Renal cortex interstitium (tissue), 11 donors: ENCODE measurements around the gene CDHR3. TPM values are rescaled to one million over a fixed set of nuclear protein-coding genes. Genes with fewer than 3 reads are reported as not detected.
"Not testable (repeated sequence)": the region's sequence is repeated elsewhere in the genome, so short reads cannot be mapped to it uniquely, and the experiment has no call there.

Experiments used
- DNase-seq, 11 donors: peaks; one replicate each; pipeline ENCODE4 v3.0.0-alpha.2; 2013; ENCODE audit warnings: low read depth in 9 of 11, low spot score in 4 of 11; ENCODE audit errors: extremely low read depth in 1 of 11
- polyA plus RNA-seq, 3 donors: library from polyadenylated mRNA; unstranded; fragments of 120-200 nt; gene quantifications; one replicate each; pipeline ENCODE4 v1.2.1, GENCODE V29; 2013; ENCODE audit not compliant: insufficient read length in 3 of 3

CDHR3 gene
- polyA plus RNA-seq, 3 donors: 8.0 to 12.1 (median 8.8) TPM

- not testable (repeated sequence) for DNase-seq
Measured at GRCh38 chr7:105955651-105956466, 7.2 kb upstream of the CDHR3 start.

- no peak for DNase-seq
Measured at GRCh38 chr7:105958012-105958411, 5.1 kb upstream of the CDHR3 start.

GRCh38 chr7:105962353-105962752 is 711 bp upstream of the CDHR3 start:
- no peak for DNase-seq

- no peak for DNase-seq
Measured at GRCh38 chr7:105971845-105972244, 8.8 kb downstream of the CDHR3 start.

- DNase-seq: no peak
Measured at GRCh38 chr7:105972276-105972675, 9.2 kb downstream of the CDHR3 start.

GRCh38 chr7:105974471-105974870 is 11.4 kb downstream of the CDHR3 start:
- DNase-seq: no peak

GRCh38 chr7:105975770-105976417 is 12.8 kb downstream of the CDHR3 start:
- no peak for DNase-seq

- no peak for DNase-seq
Measured at GRCh38 chr7:105976868-105977267, 13.8 kb downstream of the CDHR3 start.

DNA sequence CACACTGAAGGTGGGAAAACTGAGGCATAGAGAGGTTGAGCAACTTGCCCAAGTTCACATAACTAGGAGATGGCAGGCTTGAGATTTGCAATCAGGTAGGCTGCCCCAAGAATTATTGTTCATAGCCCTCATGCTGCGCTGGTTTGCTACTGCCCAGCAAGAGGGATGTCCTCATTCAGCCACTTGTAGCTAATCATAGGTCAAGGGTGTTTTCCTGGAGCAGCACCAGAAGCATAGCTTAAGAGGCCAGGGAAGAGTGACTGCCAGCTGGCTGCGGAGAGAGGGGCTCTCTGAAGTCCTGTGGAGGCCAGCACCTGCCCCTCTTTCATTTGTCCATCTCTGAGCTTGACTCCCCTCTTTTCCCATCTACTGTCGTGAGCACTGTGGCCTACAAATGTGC is 15.0 kb downstream of the CDHR3 start:
- DNase-seq: no peak

GRCh38 chr7:105978974-105979373 is 15.9 kb downstream of the CDHR3 start:
- DNase-seq: no peak

DNA sequence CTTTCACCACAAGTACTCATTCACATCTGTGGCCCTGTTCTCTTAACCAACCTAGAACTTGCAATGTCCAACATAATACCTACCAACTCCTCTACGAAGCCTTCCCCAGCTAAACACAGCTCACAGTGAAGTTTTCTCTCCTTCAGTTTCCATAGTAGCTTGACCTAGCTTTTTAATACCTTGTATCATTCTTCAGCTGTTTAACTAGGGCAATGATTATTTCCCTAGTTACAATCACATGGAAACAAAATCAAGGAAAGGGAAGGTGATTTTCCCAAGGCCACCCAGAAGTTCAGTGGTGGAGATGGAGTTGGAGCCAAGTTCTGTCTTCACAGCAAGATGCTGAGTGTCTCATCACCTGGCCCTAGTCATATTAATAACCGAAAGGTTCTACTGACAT is 16.3 kb downstream of the CDHR3 start:
- no peak for DNase-seq

- DNase-seq: peak in 1 of 11 donors; percentile 9
Measured at GRCh38 chr7:105980645-105981396, 17.8 kb downstream of the CDHR3 start.

DNA sequence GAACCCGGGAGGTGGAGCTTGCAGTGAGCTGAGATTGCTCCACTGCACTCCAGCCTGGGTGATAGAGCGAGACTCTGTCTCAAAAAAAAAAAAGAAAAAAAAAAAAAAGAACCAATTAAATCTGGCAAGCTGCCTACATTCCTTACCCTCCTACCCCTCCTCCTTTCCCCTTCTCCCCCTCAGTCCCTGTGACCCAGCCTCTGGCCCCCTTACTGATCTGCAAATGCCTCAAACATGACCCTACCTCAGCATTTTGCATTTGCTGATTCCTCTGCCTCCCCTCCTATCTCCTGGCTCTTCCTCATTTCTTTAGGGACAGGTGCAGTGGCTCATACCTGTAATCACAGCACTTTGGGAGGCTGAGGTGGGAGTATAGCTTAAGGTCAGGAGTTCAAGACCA is 19.3 kb downstream of the CDHR3 start:
- DNase-seq: peak in 1 of 11 donors; percentile 25

- DNase-seq: not testable (repeated sequence)
Measured at GRCh38 chr7:105984808-105985207, 21.7 kb downstream of the CDHR3 start.

- DNase-seq: peak in 1 of 11 donors; percentile 26
Measured at GRCh38 chr7:105985229-105985628, 22.2 kb downstream of the CDHR3 start.

DNA sequence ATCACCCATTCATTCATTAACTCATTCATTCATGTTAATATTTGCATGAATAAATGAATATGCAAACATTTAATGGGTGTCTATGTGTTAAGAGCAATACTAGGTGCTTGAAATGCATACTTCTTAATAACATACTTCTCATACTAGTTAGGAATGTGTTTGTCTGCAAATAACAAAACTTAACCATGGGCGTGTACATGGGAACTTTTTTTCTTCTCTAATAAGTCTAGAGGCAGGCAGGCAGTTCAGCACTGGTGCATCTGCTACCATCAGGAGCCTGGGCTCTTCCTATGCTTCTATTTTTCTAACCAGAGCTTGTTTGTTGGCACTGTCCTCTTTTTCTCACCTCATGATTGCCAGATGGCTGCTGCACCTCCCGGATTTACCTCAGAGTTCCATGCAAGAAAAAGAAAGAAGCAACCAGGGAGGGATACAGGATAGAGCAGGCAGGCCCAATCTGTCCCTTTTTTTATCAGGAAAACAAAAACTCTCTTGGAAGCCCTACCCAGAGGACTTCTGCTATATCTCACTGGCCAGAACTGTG is 22.7 kb downstream of the CDHR3 start:
- DNase-seq: no peak

DNA sequence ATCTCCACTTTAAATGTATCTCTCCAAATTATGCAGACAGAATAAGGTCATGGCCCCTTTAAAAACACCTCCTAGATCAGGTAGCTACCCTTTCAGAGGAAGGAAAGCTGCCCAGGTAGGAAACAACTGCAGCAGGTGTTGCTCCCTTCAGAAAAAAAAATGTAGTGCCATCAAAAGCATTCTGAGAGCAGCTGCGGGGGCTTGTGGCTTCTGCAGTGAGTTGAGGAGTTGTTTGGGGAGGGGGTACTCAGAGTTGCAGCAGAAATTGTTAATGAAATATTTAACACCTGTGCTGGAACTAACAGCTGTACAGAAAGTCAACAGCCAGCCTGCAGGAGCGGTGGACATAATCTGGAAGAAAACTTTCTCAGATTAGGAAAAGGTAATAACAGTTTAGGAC is 24.0 kb downstream of the CDHR3 start:
- DNase-seq: no peak

DNA sequence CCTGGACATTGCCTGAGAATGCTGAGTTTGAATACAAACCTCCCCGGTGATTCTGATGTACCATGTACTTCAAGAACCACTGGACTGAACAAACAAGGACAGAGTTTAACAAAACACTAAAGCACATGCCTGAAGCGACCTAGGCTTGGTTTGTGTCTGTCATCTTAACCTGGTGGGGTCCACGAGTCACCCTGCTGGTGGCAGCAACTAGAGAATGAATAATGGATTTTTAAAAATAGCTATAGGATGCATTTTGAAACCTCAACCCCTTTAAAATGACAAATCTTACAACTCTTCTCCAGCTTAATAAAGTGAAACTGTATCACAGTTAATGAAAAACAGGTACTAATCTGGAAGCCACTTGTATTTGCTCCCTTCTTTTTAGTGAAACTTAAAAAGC is 25.2 kb downstream of the CDHR3 start:
- no peak for DNase-seq

DNA sequence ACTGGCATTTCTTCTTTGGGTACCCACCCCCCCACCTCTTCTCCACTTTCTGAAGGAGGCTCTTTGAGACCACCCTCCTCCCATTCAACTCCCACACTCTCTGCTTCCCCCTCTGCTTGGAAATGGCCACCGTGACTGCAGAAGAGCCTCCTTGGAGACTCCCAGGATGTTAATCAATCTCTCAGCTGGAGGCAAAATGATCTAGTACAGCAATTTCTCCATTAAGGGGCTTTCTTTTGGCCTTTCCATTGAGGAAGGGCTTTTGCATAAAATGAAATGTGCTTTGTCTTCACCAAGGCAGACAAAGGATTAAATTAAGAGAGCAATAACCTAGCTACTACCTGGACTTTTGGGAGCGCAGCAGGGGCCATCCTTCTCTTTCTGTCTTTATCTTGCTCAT is 26.1 kb downstream of the CDHR3 start:
- DNase-seq: no peak

DNA sequence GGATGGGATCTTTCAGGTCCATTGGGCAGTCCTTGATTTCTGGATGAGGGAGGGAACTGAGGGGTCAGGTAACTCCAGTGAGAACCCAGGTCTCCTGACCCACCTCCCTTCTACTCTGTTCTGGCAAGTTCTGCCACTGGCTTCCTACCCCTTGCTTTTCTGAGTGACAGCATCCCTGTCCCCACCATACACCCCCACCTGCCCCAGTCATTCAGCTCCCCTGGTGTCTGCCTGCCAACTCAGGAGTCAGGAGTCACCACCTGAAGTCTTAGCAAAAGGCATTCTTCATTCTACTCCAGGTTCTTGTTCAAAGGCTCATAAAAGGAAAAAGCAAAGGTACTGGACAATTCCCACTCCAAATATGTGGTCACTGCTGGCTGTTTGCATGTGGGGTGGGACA is 26.6 kb downstream of the CDHR3 start:
- no peak for DNase-seq
